Retinal pigment epithelial cell (primary cell): ENCODE measurements around the gene EYS.

Experiments
- DNase-seq: peaks from one replicate; pipeline ENCODE4 v3.0.0-alpha.2; 2010; ENCODE audit warnings: low read depth
- H3K4me3 ChIP-seq: 2 replicates; pipeline ENCODE4 v1.5.1; 2011; ENCODE audit warnings: mild to moderate bottlenecking, low read length, control low read depth, moderate library complexity
- TF ChIP-seq, protein P1 (sequence below): conservative IDR thresholded peaks from 2 replicates; pipeline ENCODE4 v1.5.1; 2011; ENCODE audit warnings: low read depth, low read length, control low read depth, inconsistent platforms

The EYS gene

DNA sequence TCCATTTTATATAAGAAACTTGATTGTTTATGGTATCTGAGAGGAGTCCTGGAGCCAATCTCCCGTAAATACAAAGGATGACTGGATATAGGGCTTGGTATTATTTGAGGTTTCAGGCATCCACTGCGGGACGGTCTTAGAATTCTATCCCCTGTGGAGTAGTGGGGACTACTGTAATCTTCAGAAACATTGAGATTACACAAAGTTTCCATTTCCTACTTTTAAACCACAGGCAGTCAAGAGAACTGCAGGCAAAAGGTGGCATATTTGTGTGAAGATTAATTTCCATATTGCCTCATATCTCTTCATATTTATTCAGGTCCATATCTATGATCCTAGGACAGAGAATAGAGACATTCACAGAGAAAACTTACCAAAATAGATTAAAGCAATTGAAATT lies 1485.2 kb downstream of the EYS start:
- TF ChIP-seq, protein P1, sequence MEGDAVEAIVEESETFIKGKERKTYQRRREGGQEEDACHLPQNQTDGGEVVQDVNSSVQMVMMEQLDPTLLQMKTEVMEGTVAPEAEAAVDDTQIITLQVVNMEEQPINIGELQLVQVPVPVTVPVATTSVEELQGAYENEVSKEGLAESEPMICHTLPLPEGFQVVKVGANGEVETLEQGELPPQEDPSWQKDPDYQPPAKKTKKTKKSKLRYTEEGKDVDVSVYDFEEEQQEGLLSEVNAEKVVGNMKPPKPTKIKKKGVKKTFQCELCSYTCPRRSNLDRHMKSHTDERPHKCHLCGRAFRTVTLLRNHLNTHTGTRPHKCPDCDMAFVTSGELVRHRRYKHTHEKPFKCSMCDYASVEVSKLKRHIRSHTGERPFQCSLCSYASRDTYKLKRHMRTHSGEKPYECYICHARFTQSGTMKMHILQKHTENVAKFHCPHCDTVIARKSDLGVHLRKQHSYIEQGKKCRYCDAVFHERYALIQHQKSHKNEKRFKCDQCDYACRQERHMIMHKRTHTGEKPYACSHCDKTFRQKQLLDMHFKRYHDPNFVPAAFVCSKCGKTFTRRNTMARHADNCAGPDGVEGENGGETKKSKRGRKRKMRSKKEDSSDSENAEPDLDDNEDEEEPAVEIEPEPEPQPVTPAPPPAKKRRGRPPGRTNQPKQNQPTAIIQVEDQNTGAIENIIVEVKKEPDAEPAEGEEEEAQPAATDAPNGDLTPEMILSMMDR = no peak
- H3K4me3 ChIP-seq = no peak overlapping the region
- no peak for DNase-seq

DNA sequence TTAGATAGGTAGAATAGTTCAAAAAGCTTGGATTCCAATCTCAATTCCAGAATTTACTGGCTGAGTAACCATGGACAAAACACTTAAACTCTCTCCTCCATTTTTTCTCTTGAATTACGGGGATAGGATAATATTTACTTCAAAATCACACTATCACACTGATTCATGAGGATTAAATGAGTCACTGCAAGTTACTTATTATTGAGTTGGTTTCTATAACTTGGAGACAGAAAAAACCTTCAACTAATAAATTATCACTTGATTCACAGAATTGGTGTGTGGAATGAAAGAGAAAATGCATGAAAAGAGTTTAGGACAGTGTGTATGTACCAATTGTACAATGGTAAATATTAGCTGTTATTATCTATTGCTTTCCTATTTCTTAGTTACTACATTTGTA lies 1486.2 kb downstream of the EYS start:
- H3K4me3 ChIP-seq = no peak overlapping the region
- DNase-seq = no peak
- TF ChIP-seq, protein P1 = no peak

DNA sequence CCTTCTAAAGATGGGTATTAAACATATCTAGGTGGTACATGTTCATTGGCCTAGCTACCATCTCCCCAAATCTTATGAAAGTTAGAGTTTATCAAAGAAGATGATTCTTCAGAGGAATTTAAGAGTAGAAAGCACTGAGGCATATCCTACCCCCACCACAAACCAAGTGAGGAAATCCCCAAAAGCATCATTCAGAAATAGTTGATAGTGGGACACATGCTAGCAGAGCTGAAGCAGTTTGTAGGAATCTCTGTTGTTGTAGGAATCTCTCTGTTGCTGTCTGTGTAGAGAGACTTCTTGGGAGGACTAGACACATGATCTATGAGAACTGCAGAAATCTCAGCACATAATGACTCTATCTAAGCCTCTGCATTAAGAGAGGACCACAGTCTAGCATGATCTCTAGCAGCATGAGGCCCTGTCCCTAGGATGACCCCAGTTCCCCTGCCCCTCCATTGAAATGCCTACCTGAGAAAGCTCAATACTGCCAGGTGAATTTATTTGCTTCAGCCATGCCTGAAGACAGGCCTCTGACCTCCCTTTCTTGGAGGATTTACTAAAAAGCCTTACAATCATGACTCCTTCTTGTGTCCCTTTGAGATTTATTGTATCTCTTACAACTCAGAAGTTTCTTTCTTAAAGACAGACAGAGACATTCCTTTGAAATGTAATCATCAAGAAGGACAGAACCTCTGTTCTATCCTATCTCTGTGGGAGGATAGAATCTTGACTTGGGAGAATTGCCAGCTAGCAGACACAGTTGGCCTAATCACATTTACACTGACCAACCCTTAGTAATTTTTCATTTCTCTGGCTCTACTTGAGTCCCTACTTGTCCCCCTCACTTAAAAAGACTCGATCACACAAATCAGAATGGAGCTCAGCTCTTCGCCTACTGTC lies 1489.1 kb downstream of the EYS start:
- H3K4me3 ChIP-seq = no peak overlapping the region
- TF ChIP-seq, protein P1 = no peak
- no peak for DNase-seq

DNA sequence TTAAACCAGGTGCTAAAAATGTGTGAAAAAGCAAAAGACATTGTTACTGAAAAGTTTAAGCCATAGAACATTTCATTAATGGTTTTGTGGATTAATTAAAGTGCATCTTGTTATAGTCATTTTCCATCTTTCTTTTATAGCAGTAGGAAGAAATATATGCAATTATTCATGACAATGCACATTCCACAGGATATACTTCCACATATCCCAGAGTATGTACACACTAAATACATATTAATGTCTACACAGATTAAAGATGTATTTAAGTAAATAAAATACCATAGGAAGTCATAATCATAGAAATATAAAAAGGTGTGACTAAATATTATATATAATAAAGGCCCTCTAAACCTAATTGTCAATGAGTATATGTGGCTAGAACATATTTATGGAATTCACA lies 1492.7 kb downstream of the EYS start:
- TF ChIP-seq, protein P1 = no peak
- no peak for DNase-seq
- no peak overlapping the region for H3K4me3 ChIP-seq

DNA sequence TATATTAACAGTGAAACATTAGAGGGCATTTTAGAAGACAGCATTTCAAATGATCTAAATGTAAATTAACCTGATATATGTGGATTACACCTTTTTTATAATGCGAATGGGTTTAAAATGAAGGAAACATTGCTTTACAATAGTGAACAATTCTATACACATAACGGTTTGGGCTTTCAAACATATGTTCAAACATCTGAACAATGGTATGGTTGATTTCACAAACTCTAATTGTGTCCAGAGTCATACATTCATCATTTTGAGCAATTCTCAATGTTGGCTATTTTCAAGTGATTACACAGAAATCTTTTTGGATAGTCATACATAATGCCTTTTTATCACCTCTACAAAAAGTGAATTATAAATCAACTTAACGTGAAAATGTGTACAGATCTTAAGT lies 1493.3 kb downstream of the EYS start:
- TF ChIP-seq, protein P1 = no peak
- no peak overlapping the region for H3K4me3 ChIP-seq
- DNase-seq = no peak

DNA sequence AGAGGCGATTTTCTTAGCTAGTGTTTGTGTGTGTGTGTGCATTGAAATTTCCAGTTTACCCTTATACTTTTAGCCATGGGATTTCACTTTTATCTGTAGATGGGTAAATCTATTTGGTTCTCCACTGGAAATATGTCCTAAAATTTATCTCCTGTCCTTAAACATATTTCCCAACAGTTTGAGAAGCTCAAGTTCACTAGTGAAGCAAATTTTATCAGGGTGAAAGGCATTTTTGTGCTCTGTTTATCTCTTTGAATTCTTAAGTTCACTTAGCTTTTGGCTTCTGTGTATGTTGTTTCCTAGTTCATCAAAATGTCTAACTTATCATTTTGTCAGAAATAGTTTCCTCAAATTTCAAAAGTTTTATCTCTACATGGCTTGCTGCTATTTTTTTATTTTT lies 1509.8 kb downstream of the EYS start:
- TF ChIP-seq, protein P1 = no peak
- no peak for DNase-seq
- H3K4me3 ChIP-seq = no peak overlapping the region

DNA sequence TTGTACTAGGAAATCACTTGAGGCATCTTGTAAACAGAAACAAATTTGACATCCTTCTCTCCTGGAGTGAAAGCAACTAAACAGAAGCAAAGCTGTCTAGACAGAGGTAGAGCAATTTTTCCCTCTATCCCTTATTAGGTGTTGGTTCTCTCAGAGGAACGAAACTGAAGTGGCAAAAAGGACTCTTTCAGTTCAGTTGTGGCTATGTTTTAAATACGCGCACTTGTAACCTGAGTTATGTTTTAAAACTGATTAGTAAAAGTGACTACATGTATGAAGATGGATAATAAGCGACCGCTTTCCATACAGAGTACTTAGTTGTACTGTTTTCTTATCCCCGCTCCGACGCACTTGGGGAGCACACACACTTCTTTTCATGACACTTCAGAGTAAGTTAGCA lies 1520.4 kb downstream of the EYS start:
- TF ChIP-seq, protein P1 = no peak

More for the DNA sequence above, 1520.4 kb downstream of the EYS start:
- no peak for DNase-seq
- H3K4me3 ChIP-seq = no peak overlapping the region
